KMS-11 (cell line): ENCODE measurements around the gene UBE4B.

Experiments
- H2AFZ ChIP-seq: fragments of 200-600 bp; sonication (generic); 2 replicates; pipeline ENCODE4 v1.6.1; 2016; ENCODE audit warnings: antibody characterized with exemption, mixed run types, low read depth
- H3K27ac ChIP-seq: fragments of 200-600 bp; sonication (generic); 2 replicates; pipeline ENCODE4 v1.6.1; 2016; ENCODE audit warnings: mild to moderate bottlenecking, mixed run types
- H3K27me3 ChIP-seq: fragments of 200-600 bp; sonication (generic); 2 replicates; pipeline ENCODE4 v1.6.1; 2017; ENCODE audit warnings: mild to moderate bottlenecking, low read depth, mixed run types, moderate library complexity; ENCODE audit not compliant: insufficient read depth
- H3K36me3 ChIP-seq: fragments of 200-600 bp; sonication (generic); 2 replicates; pipeline ENCODE4 v1.6.1; 2017; ENCODE audit warnings: mild to moderate bottlenecking, mixed run types; ENCODE audit not compliant: insufficient read depth
- H3K4me1 ChIP-seq: fragments of 200-600 bp; sonication (generic); 2 replicates; pipeline ENCODE4 v1.6.1; 2016; ENCODE audit warnings: mild to moderate bottlenecking, low read depth, mixed run types; ENCODE audit not compliant: poor library complexity, severe bottlenecking
- H3K4me2 ChIP-seq: fragments of 200-600 bp; sonication (generic); 2 replicates; pipeline ENCODE4 v1.7.0; 2016; ENCODE audit warnings: mild to moderate bottlenecking, mixed run types
- H3K4me3 ChIP-seq: fragments of 200-600 bp; sonication (generic); IDR thresholded peaks from 2 replicates; pipeline ENCODE4 v1.6.1; 2017; ENCODE audit warnings: low read depth, low read length, mixed read lengths; ENCODE audit not compliant: insufficient read depth
- H3K79me2 ChIP-seq: fragments of 200-600 bp; sonication (generic); 2 replicates; pipeline ENCODE4 v1.6.1; 2016; ENCODE audit warnings: low read depth, mixed run types; ENCODE audit not compliant: insufficient read depth
- H3K9ac ChIP-seq: fragments of 200-600 bp; sonication (generic); 2 replicates; pipeline ENCODE4 v1.6.1; 2016; ENCODE audit warnings: mild to moderate bottlenecking, mixed run types
- H4K20me1 ChIP-seq: fragments of 200-600 bp; sonication (generic); 2 replicates; pipeline ENCODE4 v1.6.1; 2016; ENCODE audit warnings: mild to moderate bottlenecking, mixed run types; ENCODE audit not compliant: insufficient read depth
- TF ChIP-seq, protein P1 (sequence below): fragments of 200-600 bp; sonication (generic); conservative IDR thresholded peaks from 2 replicates; pipeline ENCODE4 v1.6.1; 2017; ENCODE audit warnings: low read depth, mild to moderate bottlenecking, antibody characterized with exemption, low read length, moderate library complexity, mixed read lengths

UBE4B gene

DNA sequence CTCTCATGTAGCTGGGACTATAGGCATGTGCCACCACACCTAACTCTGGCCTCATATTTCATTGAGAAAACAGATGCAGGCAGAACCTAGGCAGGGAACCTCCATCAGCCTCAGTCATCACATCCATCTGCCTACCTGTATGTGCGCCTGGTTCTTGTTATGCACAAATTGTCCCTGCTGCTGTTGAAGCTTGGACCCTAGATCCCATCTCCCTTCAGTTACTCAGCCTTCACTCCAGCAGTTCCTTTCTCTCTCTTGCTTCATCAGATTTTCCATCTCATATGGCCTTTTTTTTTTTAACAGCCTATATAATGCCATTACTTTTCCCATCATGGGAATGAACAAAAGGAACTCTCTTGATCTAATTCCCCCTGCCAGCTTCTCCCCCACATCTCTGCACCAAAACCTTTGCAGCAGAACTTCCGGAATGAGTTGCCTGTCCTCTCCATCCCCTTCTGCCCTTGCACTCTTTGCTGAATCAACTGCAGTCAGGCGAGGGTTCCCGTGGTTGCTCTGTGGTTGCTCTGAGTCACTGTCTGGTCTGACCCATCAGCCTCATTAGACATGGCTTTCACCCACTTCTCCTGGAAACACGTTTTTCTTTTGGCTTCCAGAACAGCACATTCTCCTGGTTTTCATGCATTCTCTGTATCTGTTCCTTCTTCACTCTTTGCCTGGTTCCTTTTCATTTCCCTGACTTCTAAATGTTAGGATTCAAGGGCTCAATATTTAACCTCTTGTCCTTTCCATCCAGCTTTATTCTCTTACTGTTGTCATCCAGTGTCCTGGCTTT is 41.5 kb downstream of the UBE4B start:
- H2AFZ ChIP-seq: no peak overlapping the region
- no peaks in the 10 kb centered on the region for H3K36me3 ChIP-seq
- no peak overlapping the region for H3K9ac ChIP-seq
- H3K27ac ChIP-seq: peak overlapping the region; percentile 18; the same call in 1 of the 2 replicates
- H3K79me2 ChIP-seq: no peaks in the 10 kb centered on the region; the same call in 1 of the 2 replicates
- no peaks in the 10 kb centered on the region for H3K27me3 ChIP-seq
- peak overlapping the region; percentile 44 for H3K4me2 ChIP-seq
- TF ChIP-seq, protein P1, sequence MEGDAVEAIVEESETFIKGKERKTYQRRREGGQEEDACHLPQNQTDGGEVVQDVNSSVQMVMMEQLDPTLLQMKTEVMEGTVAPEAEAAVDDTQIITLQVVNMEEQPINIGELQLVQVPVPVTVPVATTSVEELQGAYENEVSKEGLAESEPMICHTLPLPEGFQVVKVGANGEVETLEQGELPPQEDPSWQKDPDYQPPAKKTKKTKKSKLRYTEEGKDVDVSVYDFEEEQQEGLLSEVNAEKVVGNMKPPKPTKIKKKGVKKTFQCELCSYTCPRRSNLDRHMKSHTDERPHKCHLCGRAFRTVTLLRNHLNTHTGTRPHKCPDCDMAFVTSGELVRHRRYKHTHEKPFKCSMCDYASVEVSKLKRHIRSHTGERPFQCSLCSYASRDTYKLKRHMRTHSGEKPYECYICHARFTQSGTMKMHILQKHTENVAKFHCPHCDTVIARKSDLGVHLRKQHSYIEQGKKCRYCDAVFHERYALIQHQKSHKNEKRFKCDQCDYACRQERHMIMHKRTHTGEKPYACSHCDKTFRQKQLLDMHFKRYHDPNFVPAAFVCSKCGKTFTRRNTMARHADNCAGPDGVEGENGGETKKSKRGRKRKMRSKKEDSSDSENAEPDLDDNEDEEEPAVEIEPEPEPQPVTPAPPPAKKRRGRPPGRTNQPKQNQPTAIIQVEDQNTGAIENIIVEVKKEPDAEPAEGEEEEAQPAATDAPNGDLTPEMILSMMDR: no peak
- H4K20me1 ChIP-seq: no peaks in the 10 kb centered on the region
- H3K4me1 ChIP-seq: peaks cover 22% of the 10 kb centered on the region
- H3K4me3 ChIP-seq: no peak overlapping the region

DNA sequence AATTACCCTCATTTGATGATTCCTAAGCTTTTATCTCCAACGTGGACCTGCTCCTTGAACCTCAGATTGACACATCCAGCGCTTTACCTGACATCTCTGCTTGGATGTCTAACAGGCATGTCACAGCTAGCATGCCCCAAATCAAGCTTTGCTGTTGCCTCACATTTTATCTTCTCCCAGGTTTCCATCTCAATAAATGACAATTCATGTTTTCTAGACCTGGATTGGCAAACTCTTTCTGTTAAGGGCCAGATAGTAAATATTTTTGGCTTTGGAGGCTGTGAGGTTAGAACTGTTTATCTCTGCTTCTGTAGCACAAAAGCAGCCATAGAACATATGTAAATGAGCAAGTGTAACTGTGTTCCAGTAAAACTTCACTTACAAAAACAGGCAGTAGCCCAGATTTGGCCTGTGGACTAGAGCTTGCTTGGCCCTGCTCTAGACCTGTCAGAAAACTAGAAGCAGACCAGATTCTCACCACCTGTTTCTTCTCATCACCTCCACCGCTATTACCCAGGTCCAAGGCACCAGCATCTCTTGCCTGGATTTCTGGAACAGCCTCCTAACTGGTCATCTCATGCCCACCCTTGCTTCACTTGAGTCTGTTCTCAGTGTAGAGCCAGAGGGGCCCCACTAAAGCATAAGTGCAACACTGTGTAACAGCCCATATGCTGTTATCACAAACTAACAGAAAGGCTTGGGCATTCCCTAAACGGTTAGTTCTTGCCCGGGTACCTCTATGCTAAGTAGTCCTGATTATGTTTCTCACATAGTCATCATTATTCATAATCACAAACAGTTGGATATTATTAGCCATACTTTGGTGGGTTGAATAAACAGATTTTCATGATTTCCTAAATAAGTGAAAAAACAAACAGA is 42.3 kb downstream of the UBE4B start:
- TF ChIP-seq, protein P1: no peak
- H3K79me2 ChIP-seq: no peaks in the 10 kb centered on the region; the same call in 1 of the 2 replicates
- no peaks in the 10 kb centered on the region for H4K20me1 ChIP-seq
- H3K27me3 ChIP-seq: no peaks in the 10 kb centered on the region
- peak overlapping the region; percentile 18; the same call in 1 of the 2 replicates for H3K27ac ChIP-seq
- no peaks in the 10 kb centered on the region for H3K36me3 ChIP-seq
- H3K9ac ChIP-seq: no peak overlapping the region
- H3K4me1 ChIP-seq: peaks cover 22% of the 10 kb centered on the region
- H3K4me3 ChIP-seq: no peak overlapping the region
- peak overlapping the region; percentile 44 for H3K4me2 ChIP-seq
- no peak overlapping the region for H2AFZ ChIP-seq

DNA sequence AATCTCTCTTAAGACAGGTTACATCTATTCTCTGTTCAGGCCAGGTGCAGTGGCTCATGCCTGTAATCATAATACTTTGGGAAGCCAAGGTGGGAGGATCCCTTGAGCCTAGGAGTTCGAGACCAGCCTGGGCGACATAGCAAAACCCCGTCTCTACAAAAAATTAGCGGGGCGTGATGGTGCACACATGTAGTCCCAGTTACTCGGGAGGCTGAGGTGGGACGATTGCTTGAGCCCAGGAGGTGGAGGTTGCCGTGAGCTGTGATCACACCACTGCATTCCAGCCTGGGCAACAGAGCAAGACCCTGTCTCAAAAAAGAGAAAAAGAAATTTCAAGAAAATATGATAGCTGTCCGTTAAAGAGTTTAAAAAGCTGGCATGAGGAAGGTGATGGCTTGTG is 43.0 kb downstream of the UBE4B start:
- Histone ChIP-seq H3K27me3 (no peaks in the 10 kb centered on the region), H2AFZ (no peak overlapping the region), H3K27ac (no peak overlapping the region), H3K36me3 (no peaks in the 10 kb centered on the region), H3K4me1 (peaks cover 22% of the 10 kb centered on the region), H3K4me3 (no peak overlapping the region), H3K4me2 (no peak overlapping the region), H4K20me1 (no peaks in the 10 kb centered on the region), H3K79me2 (no peaks in the 10 kb centered on the region; the same call in 1 of the 2 replicates), H3K9ac (no peak overlapping the region)
- TF ChIP-seq, protein P1: no peak

DNA sequence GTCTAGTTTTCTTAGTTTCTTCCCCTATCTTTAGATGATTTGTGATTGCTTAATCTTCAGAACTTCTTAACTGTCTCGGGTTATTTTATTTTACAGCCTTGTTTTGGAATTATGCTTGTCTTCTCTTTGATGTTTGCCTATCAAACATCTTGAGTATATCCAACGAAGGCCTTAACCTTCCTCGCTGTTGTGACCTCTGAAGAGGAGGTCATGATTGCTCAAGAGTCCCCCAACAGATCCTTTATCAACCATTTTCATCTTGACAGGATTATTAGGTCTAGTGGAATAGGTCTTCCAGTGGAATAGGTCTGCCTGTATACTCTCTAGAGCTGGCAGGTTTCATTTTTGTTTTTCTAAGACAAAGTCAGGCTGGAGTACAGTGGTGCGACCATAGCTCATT is 45.7 kb downstream of the UBE4B start:
- H3K79me2 ChIP-seq: no peaks in the 10 kb centered on the region
- H3K4me1 ChIP-seq: peaks cover 18% of the 10 kb centered on the region
- H2AFZ ChIP-seq: no peak overlapping the region
- no peak overlapping the region for H3K9ac ChIP-seq
- no peaks in the 10 kb centered on the region for H3K27me3 ChIP-seq
- no peaks in the 10 kb centered on the region for H3K36me3 ChIP-seq
- no peak overlapping the region for H3K4me3 ChIP-seq
- no peak overlapping the region for H3K27ac ChIP-seq
- H3K4me2 ChIP-seq: no peak overlapping the region
- H4K20me1 ChIP-seq: no peaks in the 10 kb centered on the region
- TF ChIP-seq, protein P1: no peak
